ENCODE results near the gene ATG16L1.

Gene ATG16L1

DNA sequence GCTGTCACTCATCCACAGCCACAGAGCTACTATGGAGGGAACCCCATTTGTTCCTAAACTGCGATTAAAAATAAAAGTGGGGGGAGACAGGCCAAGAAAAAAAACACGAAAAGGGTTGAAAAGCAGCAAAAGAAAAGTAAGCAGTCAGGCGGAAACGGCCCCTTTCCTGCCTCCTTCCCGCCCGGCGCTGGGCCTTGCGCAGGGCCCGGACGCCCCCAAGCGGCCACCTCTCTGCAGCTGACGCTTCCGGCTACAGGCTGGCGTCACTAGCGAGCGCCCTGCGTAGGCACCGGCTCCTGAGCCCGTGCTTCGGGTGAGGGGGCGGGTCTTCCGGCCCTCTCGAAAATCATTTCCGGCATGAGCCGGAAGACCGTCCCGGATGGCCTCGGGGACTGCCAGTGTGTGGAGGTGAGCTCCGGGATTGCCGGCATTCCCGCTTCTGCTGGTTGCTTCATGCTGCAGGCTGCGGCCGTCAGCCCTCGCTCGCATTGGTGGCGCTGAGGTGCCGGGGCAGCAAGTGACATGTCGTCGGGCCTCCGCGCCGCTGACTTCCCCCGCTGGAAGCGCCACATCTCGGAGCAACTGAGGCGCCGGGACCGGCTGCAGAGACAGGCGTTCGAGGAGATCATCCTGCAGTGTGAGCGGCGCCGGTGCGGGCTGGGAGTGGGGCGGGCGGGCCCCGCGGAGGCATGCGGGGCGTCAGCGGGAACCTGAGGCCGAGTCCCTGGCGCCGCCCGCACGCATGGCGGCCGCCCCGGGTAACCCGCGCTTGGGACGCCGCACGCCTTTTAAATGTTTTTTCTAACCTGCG lies at the start of gene ATG16L1:
Gene ATG16L1 (plus strand): TSS at position 368 of the 811 bp plus-strand sequence. CDS start 155 bp downstream, at position 523.
- in situ Hi-C loops (cut with HindIII; ENCODE audit: low sequenced_read_pairs), result no loop called here

GRCh38 chr2:233202531-233202944 lies 48.9 kb upstream of the ATG16L1 start:
- in situ Hi-C loops (cut with HindIII; ENCODE audit: low sequenced_read_pairs), result no loop called here

- in situ Hi-C loops (cut with HindIII; ENCODE audit: low sequenced_read_pairs), result no loop called here
Measured at GRCh38 chr2:233203060-233203459, 48.4 kb upstream of the ATG16L1 start.

DNA sequence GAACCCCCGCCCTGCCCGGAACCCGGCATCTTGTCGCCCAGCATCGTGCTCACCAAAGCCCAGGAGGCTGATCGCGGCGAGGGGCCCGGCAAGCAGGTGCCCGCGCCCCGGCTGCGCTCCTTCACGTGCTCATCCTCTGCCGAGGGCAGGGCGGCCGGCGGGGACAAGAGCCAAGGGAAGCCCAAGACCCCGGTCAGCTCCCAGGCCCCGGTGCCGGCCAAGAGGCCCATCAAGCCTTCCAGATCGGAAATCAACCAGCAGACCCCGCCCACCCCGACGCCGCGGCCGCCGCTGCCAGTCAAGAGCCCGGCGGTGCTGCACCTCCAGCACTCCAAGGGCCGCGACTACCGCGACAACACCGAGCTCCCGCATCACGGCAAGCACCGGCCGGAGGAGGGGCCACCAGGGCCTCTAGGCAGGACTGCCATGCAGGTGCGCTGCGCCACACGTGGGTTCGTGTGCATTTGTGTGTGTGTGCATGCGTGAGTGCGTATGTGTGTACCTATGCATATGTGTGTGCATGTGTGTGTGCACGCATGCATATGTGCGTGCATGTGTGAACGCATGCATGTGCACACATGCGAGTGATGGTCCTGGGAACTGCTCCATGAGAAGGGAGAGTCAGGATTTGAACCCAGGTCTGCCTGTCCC lies 47.1 kb upstream of the ATG16L1 start:
- in situ Hi-C loops (cut with HindIII; ENCODE audit: low sequenced_read_pairs), result no loop called here

DNA sequence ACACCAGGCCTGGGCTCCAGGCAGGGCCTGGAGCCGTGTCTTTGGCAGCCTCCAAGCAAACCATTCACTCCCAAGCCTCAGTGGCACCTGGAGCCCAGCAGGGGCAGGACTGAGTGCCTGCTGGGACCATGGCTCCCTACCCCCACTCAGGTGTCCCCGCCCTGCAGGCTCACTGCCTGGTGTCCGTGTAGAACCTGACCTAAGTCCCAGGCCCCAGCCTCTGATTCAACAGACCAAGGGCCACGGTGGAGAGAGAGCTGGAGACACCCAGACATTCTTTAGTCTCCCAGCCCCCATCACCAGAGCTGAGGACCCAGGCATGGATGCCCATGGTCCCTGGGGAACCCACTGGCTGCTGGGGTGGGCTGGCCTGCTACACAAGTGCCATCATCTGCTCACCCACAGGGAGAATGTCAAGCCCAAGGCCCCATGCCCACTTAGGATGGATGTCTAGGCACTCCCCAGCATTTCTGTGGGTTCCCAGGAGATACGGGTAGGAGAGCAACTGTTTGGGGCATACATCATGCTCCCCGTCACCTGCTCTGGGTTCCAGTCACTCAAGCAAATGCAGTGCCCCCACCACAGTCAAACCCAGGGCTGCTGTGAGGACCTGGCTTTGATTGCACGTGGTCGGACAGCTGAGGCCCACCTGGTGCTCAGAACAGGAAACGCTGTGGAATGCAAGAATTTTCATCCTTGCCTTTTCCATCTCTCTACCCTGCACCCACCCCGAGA lies 42.9 kb upstream of the ATG16L1 start:
- in situ Hi-C loops (cut with HindIII; ENCODE audit: low sequenced_read_pairs), result no loop called here

GRCh38 chr2:233209117-233209532 lies 42.3 kb upstream of the ATG16L1 start:
- in situ Hi-C loops (cut with HindIII; ENCODE audit: low sequenced_read_pairs), result no loop called here

- in situ Hi-C loops (cut with HindIII; ENCODE audit: low sequenced_read_pairs), result no loop called here
Measured at GRCh38 chr2:233209533-233210171, 41.8 kb upstream of the ATG16L1 start.

DNA sequence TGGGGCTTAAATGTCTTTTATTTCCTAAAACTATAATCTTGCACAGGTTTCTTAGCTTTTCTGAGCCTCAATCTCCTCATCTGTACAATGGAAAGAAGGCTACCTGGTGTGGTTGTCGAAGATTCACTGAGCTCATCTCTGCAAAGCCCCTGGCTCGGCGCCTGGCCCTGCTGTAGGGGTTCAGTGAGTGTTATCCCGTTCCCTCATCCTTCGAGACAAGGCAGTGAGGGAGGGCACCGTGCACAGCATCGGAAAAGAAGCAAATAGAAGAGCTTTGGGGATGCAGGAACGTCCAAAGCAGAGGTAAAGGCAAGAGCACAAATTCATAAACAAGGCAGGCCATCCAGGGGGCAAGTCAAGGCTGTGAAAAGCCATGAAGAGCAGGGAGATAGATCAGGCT lies 41.2 kb upstream of the ATG16L1 start:
- in situ Hi-C loops (cut with HindIII; ENCODE audit: low sequenced_read_pairs), result no loop called here

- in situ Hi-C loops (cut with HindIII; ENCODE audit: low sequenced_read_pairs), result no loop called here
Measured at GRCh38 chr2:233210843-233211547, 40.5 kb upstream of the ATG16L1 start.

DNA sequence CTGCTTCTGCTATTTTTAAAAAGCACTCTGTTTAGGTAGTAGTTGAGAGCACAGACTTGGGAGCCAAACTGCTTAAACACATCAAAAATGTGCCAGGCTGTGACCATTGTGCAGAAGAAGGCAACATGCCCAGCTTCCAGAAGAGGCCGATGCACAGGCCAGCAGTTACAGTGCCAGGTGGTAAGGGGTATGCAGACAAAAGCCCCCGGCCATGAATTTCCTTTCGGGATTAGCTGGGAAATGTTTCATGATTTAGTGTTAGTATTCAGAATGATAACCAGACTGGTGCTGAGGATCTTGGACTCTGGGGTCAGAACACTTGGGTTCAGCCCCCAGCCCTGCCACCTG lies 40.0 kb upstream of the ATG16L1 start:
- in situ Hi-C loops (cut with HindIII; ENCODE audit: low sequenced_read_pairs), result no loop called here

DNA sequence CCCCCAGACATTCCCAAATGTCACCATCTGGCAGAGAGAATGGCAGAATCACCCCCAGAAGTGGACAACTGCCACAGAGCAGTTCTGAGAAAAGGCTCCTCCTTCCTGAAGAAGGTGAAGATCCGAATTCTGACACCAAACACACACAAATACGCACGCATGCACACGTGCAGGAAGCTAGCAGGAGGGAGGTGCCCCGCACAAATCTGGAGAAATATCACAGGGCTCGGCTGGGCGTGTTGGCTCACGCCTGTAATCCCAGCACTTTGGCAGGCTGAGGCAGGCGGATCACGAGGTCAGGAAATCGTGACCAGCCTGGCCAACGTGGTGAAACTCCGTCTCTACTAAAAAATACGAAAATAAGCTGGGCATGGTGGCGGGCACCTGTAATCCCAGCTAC lies 38.5 kb upstream of the ATG16L1 start:
- in situ Hi-C loops (cut with HindIII; ENCODE audit: low sequenced_read_pairs), result no loop called here

DNA sequence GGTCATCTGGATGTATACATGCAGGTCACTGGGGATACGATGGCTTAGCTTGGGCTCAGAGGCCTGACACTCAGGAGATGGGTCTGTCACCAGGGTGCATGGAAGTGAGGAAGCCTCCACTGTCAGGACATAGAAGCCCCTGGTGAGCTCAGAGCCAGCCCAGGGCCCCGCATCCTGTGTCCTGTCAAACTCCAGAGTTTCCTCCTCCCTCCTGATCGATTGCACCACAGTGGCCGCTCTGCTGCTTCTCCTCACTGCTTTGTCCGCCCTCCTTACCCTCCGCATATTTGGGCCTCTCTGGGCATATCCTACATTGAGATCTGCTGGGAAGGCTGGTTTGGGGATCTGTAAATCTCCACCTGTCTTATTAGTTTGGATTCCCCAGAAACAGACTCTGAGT lies 37.5 kb upstream of the ATG16L1 start:
- in situ Hi-C loops (cut with HindIII; ENCODE audit: low sequenced_read_pairs), result no loop called here

DNA sequence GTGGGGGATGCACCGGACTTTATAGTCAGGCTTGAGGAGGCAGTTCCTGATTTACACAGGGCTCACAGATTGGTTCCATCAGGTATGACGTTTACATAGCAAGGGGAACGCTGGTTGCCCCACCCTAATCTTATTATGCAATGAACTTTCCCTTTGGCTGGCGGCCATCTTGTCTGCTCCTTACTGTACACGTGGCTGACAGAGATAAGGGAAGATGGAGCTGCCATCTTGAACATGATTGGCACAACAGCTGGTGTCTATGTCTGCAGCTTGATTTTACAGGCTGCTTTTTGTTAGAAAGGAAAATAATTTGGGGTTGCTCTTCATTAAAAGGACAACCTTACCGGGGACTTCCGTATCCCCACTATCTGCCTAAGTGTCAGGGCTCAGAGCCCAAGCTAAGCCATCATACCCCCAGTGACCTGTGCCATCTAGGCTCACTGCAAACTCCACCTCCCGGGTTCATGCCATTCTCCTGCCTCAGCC lies 33.5 kb upstream of the ATG16L1 start:
- in situ Hi-C loops (cut with HindIII; ENCODE audit: low sequenced_read_pairs), result no loop called here

GRCh38 chr2:233218836-233219235 lies 32.6 kb upstream of the ATG16L1 start:
- in situ Hi-C loops (cut with HindIII; ENCODE audit: low sequenced_read_pairs), result no loop called here

- in situ Hi-C loops (cut with HindIII; ENCODE audit: low sequenced_read_pairs), result no loop called here
Measured at GRCh38 chr2:233219848-233220247, 31.6 kb upstream of the ATG16L1 start.

DNA sequence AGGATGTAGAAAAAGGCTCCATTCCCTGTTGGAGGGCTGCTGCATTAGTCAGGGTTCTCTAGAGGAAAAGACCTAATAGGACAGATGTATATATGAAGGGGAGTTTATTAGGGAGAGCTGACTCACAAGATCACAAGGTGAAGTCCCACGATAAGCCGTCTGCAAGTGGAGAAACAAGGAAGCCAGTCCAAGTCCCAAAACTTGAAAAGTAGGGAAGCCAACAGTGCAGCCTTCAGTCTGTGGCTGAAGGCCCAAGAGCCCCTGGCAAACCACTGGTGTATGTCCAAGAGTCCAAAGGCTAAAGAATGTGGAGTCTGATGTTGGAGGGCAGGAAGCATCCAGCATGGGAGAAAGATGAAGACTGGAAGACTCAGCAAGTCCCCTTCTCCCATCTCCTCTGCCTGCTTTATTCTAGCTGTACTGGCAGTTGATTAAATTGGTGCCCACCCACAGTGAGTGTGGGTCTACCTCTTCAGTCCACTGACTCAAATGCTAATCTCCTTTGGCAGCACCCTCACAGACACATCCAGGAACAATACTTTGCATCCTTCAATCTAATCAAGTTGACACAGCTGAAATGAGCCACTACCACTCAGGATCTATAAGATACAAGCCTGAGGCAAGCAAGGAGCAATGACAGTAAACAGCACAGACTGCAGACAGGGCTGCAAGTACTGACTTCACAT lies 30.0 kb upstream of the ATG16L1 start:
- in situ Hi-C loops (cut with HindIII; ENCODE audit: low sequenced_read_pairs), result no loop called here

GRCh38 chr2:233223059-233223894 lies 28.2 kb upstream of the ATG16L1 start:
- in situ Hi-C loops (cut with HindIII; ENCODE audit: low sequenced_read_pairs), result no loop called here

DNA sequence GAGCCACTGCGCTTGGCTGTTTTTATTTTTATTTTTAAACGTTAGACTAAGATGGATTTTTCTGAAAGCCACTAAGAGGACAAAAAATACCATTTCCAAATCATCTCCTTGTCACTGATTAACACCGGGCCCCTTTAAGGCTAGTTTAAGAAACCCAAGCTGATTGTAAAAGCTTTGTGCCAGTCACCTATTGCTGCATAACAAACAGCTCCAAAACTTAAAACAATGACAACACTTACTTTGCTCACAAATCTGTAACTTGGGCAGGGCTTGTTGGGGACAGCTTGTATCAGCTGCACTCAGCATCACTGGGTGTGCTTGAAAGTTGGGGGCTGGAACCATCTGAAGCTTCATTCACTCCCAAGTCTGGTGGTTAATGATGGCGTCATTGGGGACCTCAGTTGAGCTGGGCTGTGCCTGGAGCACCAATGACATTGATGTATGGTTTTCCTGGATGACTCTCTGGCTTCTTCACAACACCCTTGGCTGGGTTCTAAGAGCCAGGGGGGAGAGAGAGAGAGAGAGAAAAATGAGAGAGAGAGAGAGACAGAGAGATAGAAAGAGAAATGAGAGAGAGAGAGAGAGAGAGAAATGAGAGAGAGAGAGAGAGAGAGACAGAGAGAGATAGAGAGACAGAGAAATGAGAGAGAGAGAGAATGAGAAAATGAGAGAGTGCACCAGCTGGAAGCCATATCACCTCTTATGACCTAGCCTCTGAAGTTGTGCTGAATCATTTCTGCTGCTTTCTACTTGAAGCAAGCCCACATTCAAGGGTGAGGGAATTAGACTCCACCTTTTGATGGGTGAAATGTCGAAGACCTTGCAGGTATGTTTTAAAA lies 26.0 kb upstream of the ATG16L1 start:
- in situ Hi-C loops (cut with HindIII; ENCODE audit: low sequenced_read_pairs), result loop anchor here (5.0 to 25.0 kb wide), 3 partner anchors 83 to 363 kb away; partner anchors contain the start of gene SNORC

Data from endothelial cell of hepatic sinusoid (primary cell).